CD4-positive, alpha-beta T cell (primary cell): ENCODE data around the gene CLEC16A. TPM values are rescaled to one million over a fixed set of nuclear protein-coding genes. Genes with fewer than 3 reads are reported as not detected.

Source experiments
- ATAC-seq: fragments of 200-7000 bp; cut with Tn5 transposase; one replicate; pipeline ENCODE4 v1.10.0; 2022; ENCODE audit warnings: mild to moderate bottlenecking; ENCODE audit not compliant: poor library complexity
- CTCF ChIA-PET: fragments of 350-600 bp; sonication (Branson Sonifier 250); formaldehyde crosslinking; loops from one replicate; lab custom pipeline; 2021; ENCODE audit warnings: antibody characterized with exemption, inconsistent platforms; lab: Charles Lee
- POLR2A ChIA-PET: fragments of 350-600 bp; sonication (Branson Sonifier 250); formaldehyde crosslinking; loops from one replicate; lab custom pipeline; 2021; ENCODE audit warnings: antibody characterized with exemption, inconsistent platforms; lab: Charles Lee
- DNase-seq, 14 experiments: peaks; one replicate each; pipeline ENCODE4 v3.0.0-alpha.2; 2013 to 2020; ENCODE audit warnings: mixed read lengths in 2 of 14
- H3K27ac ChIP-seq, 2 donors: one replicate each; pipeline versions ENCODE4 v1.5.1 to v1.7.0; 2013; ENCODE audit warnings: low read length in 2 of 2, low read depth in 1 of 2, mild to moderate bottlenecking in 1 of 2
- H3K27me3 ChIP-seq, 2 experiments: 1 replicate in 1 of 2; 2 replicates in 1 of 2; pipeline versions ENCODE4 v1.6.1 to v1.7.0; 2013; ENCODE audit warnings: low read length in 2 of 2, control low read depth in 1 of 2, mild to moderate bottlenecking in 1 of 2, moderate library complexity in 1 of 2; ENCODE audit not compliant: insufficient read depth in 2 of 2, control insufficient read depth in 1 of 2
- H3K36me3 ChIP-seq: one replicate; pipeline ENCODE4 v1.6.1; 2013; ENCODE audit warnings: low read length, control low read depth; ENCODE audit not compliant: insufficient read depth
- H3K4me1 ChIP-seq: one replicate; pipeline ENCODE4 v1.6.1; 2013; ENCODE audit warnings: low read length, control low read depth; ENCODE audit not compliant: insufficient read depth
- H3K4me3 ChIP-seq: one replicate; pipeline ENCODE4 v1.5.1; 2013; ENCODE audit warnings: mild to moderate bottlenecking, low read length, moderate library complexity
- H3K9me3 ChIP-seq, 2 experiments: 1 replicate in 1 of 2; 2 replicates in 1 of 2; pipeline versions ENCODE4 v1.6.1 to v1.7.0; 2013; ENCODE audit warnings: low read length in 2 of 2, mild to moderate bottlenecking in 2 of 2, control low read depth in 1 of 2, moderate library complexity in 1 of 2; ENCODE audit not compliant: control insufficient read depth in 1 of 2, insufficient read depth in 1 of 2
- H3K27ac Mint-ChIP-seq: one replicate; pipeline ENCODE4 v1.8.0; 2020; ENCODE audit warnings: mixed read lengths
- H3K27me3 Mint-ChIP-seq: one replicate; pipeline ENCODE4 v1.8.0; 2021; ENCODE audit warnings: mixed read lengths
- H3K36me3 Mint-ChIP-seq: one replicate; pipeline ENCODE4 v1.8.0; 2021; ENCODE audit warnings: low read depth, mixed read lengths
- H3K4me1 Mint-ChIP-seq: one replicate; pipeline ENCODE4 v1.8.0; 2021; ENCODE audit warnings: low read depth, mixed read lengths
- H3K4me3 Mint-ChIP-seq: one replicate; pipeline ENCODE4 v1.8.0; 2020; ENCODE audit warnings: mild to moderate bottlenecking, mixed read lengths
- H3K9me3 Mint-ChIP-seq: one replicate; pipeline ENCODE4 v1.8.0; 2020; ENCODE audit warnings: mixed read lengths
- intact Hi-C, 2 experiments: fragments of 100-400 bp; cut with DNase I in 1 of 2; cut with micrococcal nuclease in 1 of 2; formaldehyde crosslinking; loops; one replicate each; pipeline versions ENCODE4 v1.15.1 to v1.9.0; 2023 to 2025; cut with DNase I, micrococcal nuclease
- total RNA-seq, 174 experiments: library from RNA in 2 of 174; stranded (reverse) in 2 of 174; gene quantifications; one replicate each; pipeline ENCODE4 v1.2.3 and lab custom pipeline; 2021 to 2026
- TF ChIP-seq, protein P1 (sequence below): fragments of 200-600 bp; IDR thresholded peaks from one replicate; pipeline ENCODE4 v1.8.0; 2022; ENCODE audit warnings: antibody characterized with exemption, mild to moderate bottlenecking

The CLEC16A gene
- total RNA-seq, 2 experiments from 2014 or later: 21.7 to 22.7 TPM

DNA sequence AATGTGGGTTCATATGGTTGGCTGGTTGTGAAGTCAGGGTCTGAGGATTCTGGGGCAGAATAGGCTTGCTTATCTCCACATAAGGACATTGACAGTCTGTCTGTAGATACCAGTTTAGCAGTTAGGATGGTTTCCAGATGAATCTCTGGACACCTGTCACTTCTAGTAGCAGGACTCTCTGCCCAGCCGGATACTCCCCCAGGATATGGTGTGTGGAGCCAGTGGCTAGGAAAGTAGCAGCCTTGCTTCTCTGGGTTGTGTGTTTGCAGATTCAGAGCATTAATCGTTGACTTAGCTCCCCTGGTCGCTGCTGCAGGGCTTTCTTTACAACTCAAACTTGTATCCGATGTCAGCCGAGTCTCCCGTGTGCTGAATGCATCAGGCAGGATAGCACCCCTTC is 45.2 kb downstream of the CLEC16A start:
- no peak overlapping the region for H3K27ac ChIP-seq
- DNase-seq: no peak
- intact Hi-C loops: no loop called here
- Mint-ChIP-seq H3K4me1 (peaks cover 48% of the 10 kb centered on the region), H3K27me3 (no peaks in the 10 kb centered on the region), H3K27ac (no peak overlapping the region), H3K4me3 (no peak overlapping the region), H3K9me3 (no peaks in the 10 kb centered on the region), H3K36me3 (peaks cover 53% of the 10 kb centered on the region)
- no peak for ATAC-seq
- POLR2A ChIA-PET: interaction anchor here (0.6 kb wide), 1 partner anchor 1117 kb away, joined by 3 read pairs; no protein-coding TSS in a partner anchor
- CTCF ChIA-PET: no interaction called here
- no peak overlapping the region for H3K4me3 ChIP-seq
- TF ChIP-seq, protein P1, sequence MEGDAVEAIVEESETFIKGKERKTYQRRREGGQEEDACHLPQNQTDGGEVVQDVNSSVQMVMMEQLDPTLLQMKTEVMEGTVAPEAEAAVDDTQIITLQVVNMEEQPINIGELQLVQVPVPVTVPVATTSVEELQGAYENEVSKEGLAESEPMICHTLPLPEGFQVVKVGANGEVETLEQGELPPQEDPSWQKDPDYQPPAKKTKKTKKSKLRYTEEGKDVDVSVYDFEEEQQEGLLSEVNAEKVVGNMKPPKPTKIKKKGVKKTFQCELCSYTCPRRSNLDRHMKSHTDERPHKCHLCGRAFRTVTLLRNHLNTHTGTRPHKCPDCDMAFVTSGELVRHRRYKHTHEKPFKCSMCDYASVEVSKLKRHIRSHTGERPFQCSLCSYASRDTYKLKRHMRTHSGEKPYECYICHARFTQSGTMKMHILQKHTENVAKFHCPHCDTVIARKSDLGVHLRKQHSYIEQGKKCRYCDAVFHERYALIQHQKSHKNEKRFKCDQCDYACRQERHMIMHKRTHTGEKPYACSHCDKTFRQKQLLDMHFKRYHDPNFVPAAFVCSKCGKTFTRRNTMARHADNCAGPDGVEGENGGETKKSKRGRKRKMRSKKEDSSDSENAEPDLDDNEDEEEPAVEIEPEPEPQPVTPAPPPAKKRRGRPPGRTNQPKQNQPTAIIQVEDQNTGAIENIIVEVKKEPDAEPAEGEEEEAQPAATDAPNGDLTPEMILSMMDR: no peak
- H3K4me1 ChIP-seq: peaks cover 38% of the 10 kb centered on the region
- no peaks in the 10 kb centered on the region for H3K9me3 ChIP-seq
- peaks cover 37% of the 10 kb centered on the region for H3K36me3 ChIP-seq
- H3K27me3 ChIP-seq: no peaks in the 10 kb centered on the region

DNA sequence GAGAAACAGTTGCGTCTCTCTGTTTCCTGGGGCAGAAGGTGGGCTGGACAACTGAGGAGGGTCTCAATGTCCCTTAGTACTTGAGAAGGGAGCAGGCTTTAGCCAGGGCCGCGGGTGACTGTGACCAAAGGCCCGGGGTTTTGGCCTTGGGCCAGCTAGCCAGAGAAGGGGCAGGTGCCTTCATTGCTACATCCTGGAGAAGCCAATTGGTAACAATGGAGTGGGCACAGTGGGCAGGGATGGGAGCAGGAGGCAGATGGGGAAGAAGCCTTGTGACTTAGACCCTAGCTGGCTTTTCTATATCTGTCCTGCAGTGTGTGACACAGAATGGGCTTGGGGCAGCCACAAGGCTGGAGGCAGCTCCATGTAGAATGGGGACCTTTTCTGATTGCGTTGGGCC is 46.0 kb downstream of the CLEC16A start:
- Histone ChIP-seq H3K4me1 (peaks cover 38% of the 10 kb centered on the region), H3K36me3 (peaks cover 43% of the 10 kb centered on the region), H3K27me3 (no peaks in the 10 kb centered on the region), H3K4me3 (no peak overlapping the region), H3K9me3 (no peaks in the 10 kb centered on the region), H3K27ac (no peak overlapping the region)
- Mint-ChIP-seq H3K27ac (no peak overlapping the region), H3K9me3 (no peaks in the 10 kb centered on the region), H3K4me1 (peaks cover 47% of the 10 kb centered on the region), H3K4me3 (no peak overlapping the region), H3K27me3 (no peaks in the 10 kb centered on the region), H3K36me3 (peaks cover 58% of the 10 kb centered on the region)
- POLR2A ChIA-PET: no interaction called here
- ATAC-seq: no peak
- CTCF ChIA-PET: no interaction called here
- TF ChIP-seq, protein P1: no peak
- no peak for DNase-seq
- intact Hi-C loops: no loop called here

DNA sequence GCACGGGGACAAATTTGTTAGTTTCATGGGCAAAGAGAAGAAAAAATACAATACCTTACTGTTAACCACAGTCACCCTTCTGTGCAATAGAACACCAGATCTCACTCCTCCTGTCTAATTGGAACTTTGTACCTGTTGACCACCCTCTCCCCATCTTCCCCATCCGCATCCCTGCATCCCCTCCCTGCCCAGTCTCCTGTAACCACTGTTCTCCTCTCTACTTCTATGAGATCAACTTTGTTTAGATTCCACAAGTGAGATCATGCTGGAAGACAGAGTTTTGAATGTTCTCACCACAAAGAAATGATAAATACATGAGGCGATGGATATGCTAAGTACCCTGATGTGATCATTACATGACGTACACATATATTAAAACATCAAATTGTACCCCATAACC is 47.7 kb downstream of the CLEC16A start:
- H3K27ac Mint-ChIP-seq: no peak overlapping the region
- no peak for ATAC-seq
- H3K4me3 ChIP-seq: no peak overlapping the region
- ChIA-PET POLR2A (no interaction called here), CTCF (no interaction called here)
- peaks cover 75% of the 10 kb centered on the region for H3K36me3 Mint-ChIP-seq
- DNase-seq: no peak
- no peaks in the 10 kb centered on the region for H3K27me3 ChIP-seq
- no peaks in the 10 kb centered on the region for H3K9me3 Mint-ChIP-seq
- peaks cover 34% of the 10 kb centered on the region for H3K4me1 ChIP-seq
- TF ChIP-seq, protein P1: no peak
- peaks cover 37% of the 10 kb centered on the region for H3K4me1 Mint-ChIP-seq
- H3K9me3 ChIP-seq: no peaks in the 10 kb centered on the region
- peaks cover 54% of the 10 kb centered on the region for H3K36me3 ChIP-seq
- H3K27ac ChIP-seq: no peak overlapping the region
- intact Hi-C loops: no loop called here
- no peak overlapping the region for H3K4me3 Mint-ChIP-seq
- H3K27me3 Mint-ChIP-seq: no peaks in the 10 kb centered on the region
